Natural killer cell (primary cell): ENCODE measurements around the gene RETREG1. TPM values are rescaled to one million over a fixed set of nuclear protein-coding genes. Genes with fewer than 3 reads are reported as not detected.

Experiments
- ATAC-seq, 3 donors: fragments of 150-1000 bp in 2 of 3; fragments of 200-7000 bp in 1 of 3; cut with Tn5 transposase; 1 replicate in 1 of 3; 2 replicates in 2 of 3; pipeline ENCODE4 v1.10.0; 2021; ENCODE audit warnings: mild to moderate bottlenecking in 2 of 3, moderate library complexity in 2 of 3
- DNase-seq, 2 donors: peaks; one replicate each; pipeline versions ENCODE4 v3.0.0 to v3.0.0-alpha.2; 2013 to 2021; ENCODE audit warnings: mixed read lengths in 1 of 2
- H3K27ac ChIP-seq: one replicate; pipeline ENCODE4 v1.5.1; 2013; ENCODE audit warnings: mild to moderate bottlenecking, low read length
- H3K27me3 ChIP-seq: one replicate; pipeline ENCODE4 v1.6.1; 2013; ENCODE audit warnings: low read length; ENCODE audit not compliant: control insufficient read depth, insufficient read depth
- H3K36me3 ChIP-seq: one replicate; pipeline ENCODE4 v1.6.1; 2013; ENCODE audit warnings: low read length; ENCODE audit not compliant: control insufficient read depth, insufficient read depth
- H3K4me1 ChIP-seq: one replicate; pipeline ENCODE4 v1.6.1; 2013; ENCODE audit warnings: low read length; ENCODE audit not compliant: control insufficient read depth, insufficient read depth
- H3K4me3 ChIP-seq: one replicate; pipeline ENCODE4 v1.5.1; 2013; ENCODE audit warnings: low read length
- H3K9me3 ChIP-seq: one replicate; pipeline ENCODE4 v1.6.1; 2013; ENCODE audit warnings: low read length; ENCODE audit not compliant: control insufficient read depth, insufficient read depth
- H3K27ac Mint-ChIP-seq, 2 donors: one replicate each; pipeline ENCODE4 v1.8.0; 2022; ENCODE audit warnings: mild to moderate bottlenecking in 2 of 2, mixed read lengths in 2 of 2, moderate library complexity in 1 of 2
- H3K27me3 Mint-ChIP-seq, 2 donors: one replicate each; pipeline ENCODE4 v1.8.0; 2022; ENCODE audit warnings: low read depth in 2 of 2, mixed read lengths in 2 of 2
- H3K36me3 Mint-ChIP-seq: one replicate; pipeline ENCODE4 v1.8.0; 2022; ENCODE audit warnings: mixed read lengths
- H3K4me1 Mint-ChIP-seq, 2 donors: one replicate each; pipeline ENCODE4 v1.8.0; 2022; ENCODE audit warnings: mixed read lengths in 2 of 2
- H3K4me3 Mint-ChIP-seq: one replicate; pipeline ENCODE4 v1.8.0; 2022; ENCODE audit warnings: mild to moderate bottlenecking, moderate library complexity, mixed read lengths
- H3K9me3 Mint-ChIP-seq, 2 donors: one replicate each; pipeline ENCODE4 v1.8.0; 2022; ENCODE audit warnings: mixed read lengths in 2 of 2
- WGBS: methylation state at CpG from one replicate; pipeline ENCODE4 v1.1.7; 2013; ENCODE audit warnings: missing lambda C conversion rate; ENCODE audit not compliant: insufficient coverage; 5-methylcytosine and 5-hydroxymethylcytosine counted together
- intact Hi-C: fragments of 100-400 bp; cut with micrococcal nuclease; formaldehyde crosslinking; loops from one replicate; pipeline ENCODE4 v1.14.2; 2022
- total RNA-seq, 4 donors: library from RNA; stranded (reverse); fragments of 120-200 nt in 1 of 4; gene quantifications; one replicate each; pipeline versions ENCODE4 v1.2.3 to v1.2.4, GENCODE V29; 2013 to 2022
- TF ChIP-seq, protein P1 (sequence below): fragments of 200-600 bp; IDR thresholded peaks from one replicate; pipeline ENCODE4 v1.8.0; 2022; ENCODE audit warnings: antibody characterized with exemption

RETREG1 gene
- total RNA-seq, 3 donors from 2014 or later (not counting 1 experiment from before 2014, with no cell fraction given): 2.1 to 4.5 (median 3.3) TPM

DNA sequence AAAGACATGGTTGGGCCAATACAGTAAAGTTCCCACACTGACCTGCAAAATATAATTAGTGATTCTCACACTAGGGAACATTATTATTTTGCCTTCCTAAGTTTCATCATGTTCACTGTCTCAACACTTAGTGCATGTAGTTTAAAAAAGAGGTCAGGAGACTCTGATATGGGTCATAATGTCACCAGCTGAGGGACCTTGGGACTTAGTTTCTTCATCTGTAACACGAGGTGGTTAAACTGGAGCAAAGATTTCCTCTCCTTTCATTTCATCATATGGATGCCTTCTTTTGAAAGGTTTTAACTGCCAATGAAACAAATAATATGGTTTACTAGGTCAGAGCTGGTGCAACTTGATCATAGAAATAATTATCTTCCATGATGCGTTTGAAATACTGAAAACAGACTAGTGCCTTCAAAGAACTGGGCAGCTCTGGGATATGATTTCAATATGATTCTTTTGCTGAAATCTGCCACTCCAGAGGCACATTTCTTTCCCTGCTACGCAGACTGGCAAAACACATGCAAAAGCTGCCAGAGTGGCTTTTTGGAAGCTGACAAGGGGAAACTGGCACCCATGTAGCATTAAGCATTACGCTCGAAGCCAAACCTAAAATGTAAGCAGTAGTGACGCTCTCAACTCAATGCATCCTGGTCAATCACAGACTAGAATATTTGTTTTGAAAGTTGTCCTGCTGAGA is 20.8 kb downstream of the RETREG1 start:
- DNase-seq (no peak), ATAC-seq (no peak)
- H3K9me3 Mint-ChIP-seq: no peaks in the 10 kb centered on the region
- Histone ChIP-seq H3K4me3 (no peak overlapping the region), H3K27ac (no peak overlapping the region), H3K4me1 (no peaks in the 10 kb centered on the region), H3K27me3 (no peaks in the 10 kb centered on the region), H3K9me3 (no peaks in the 10 kb centered on the region), H3K36me3 (no peaks in the 10 kb centered on the region)
- intact Hi-C loops: no loop called here
- no peaks in the 10 kb centered on the region for H3K27me3 Mint-ChIP-seq
- 93% methylated on average over 6 of the region's 6 CpGs for WGBS
- H3K27ac Mint-ChIP-seq: no peak overlapping the region
- TF ChIP-seq, protein P1, sequence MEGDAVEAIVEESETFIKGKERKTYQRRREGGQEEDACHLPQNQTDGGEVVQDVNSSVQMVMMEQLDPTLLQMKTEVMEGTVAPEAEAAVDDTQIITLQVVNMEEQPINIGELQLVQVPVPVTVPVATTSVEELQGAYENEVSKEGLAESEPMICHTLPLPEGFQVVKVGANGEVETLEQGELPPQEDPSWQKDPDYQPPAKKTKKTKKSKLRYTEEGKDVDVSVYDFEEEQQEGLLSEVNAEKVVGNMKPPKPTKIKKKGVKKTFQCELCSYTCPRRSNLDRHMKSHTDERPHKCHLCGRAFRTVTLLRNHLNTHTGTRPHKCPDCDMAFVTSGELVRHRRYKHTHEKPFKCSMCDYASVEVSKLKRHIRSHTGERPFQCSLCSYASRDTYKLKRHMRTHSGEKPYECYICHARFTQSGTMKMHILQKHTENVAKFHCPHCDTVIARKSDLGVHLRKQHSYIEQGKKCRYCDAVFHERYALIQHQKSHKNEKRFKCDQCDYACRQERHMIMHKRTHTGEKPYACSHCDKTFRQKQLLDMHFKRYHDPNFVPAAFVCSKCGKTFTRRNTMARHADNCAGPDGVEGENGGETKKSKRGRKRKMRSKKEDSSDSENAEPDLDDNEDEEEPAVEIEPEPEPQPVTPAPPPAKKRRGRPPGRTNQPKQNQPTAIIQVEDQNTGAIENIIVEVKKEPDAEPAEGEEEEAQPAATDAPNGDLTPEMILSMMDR: no peak
- H3K4me1 Mint-ChIP-seq: peaks cover 0 to 17% of the 10 kb centered on the region in 2 donors
- no peak overlapping the region for H3K4me3 Mint-ChIP-seq
- no peaks in the 10 kb centered on the region for H3K36me3 Mint-ChIP-seq

DNA sequence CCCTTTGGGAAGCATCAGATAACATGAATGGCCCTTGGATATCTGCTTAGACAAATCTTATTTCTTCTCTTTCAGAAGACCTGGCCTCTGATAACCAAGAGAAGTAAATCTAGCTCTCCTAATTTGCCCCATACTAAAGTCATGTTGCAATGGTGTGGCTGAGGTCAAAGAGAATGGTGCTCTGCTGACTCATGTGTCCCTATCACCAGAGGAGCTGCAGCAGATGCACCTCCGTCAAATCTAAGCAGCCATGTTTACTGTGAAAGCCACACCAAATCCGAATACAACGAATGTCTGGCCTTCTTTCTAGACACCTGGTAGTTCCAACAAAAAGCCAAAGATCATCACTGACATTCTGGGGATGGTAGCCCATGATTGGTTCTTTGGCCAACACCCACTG is 23.2 kb downstream of the RETREG1 start:
- TF ChIP-seq, protein P1: no peak
- no peak overlapping the region for H3K27ac Mint-ChIP-seq
- H3K27me3 Mint-ChIP-seq: no peaks in the 10 kb centered on the region
- no peaks in the 10 kb centered on the region for H3K9me3 Mint-ChIP-seq
- H3K36me3 Mint-ChIP-seq: no peaks in the 10 kb centered on the region
- whole genome bisulfite sequencing: 91% methylated on average over 3 of the region's 3 CpGs
- Histone ChIP-seq H3K4me1 (no peaks in the 10 kb centered on the region), H3K27me3 (no peaks in the 10 kb centered on the region), H3K36me3 (no peaks in the 10 kb centered on the region), H3K4me3 (no peak overlapping the region), H3K27ac (no peak overlapping the region), H3K9me3 (no peaks in the 10 kb centered on the region)
- ATAC-seq: no peak
- no peak overlapping the region for H3K4me3 Mint-ChIP-seq
- intact Hi-C loops: no loop called here
- H3K4me1 Mint-ChIP-seq: peaks cover 0 to 8% of the 10 kb centered on the region in 2 donors
- no peak for DNase-seq

DNA sequence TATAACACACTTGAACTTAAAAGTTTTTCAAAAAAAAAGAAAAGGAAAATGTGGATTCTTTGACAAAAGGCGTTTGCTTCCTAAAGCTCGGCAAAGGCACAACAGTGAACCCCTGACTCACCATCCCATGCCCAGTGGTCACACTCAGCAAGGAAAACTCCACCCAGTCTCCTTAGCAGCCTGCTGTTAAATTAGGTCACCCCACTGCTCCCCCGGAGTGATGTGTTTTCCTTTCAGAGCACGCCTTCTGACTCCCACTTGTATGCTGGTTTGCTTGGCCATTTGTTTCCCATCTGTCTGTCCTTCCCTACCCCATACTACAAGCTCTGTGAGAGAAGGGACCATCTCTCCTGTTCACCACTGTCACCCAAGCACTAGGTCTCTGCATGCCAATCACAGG is 23.8 kb downstream of the RETREG1 start:
- Mint-ChIP-seq H3K27me3 (no peaks in the 10 kb centered on the region), H3K9me3 (no peaks in the 10 kb centered on the region), H3K36me3 (no peaks in the 10 kb centered on the region), H3K4me1 (peaks cover 0 to 4% of the 10 kb centered on the region in 2 donors), H3K4me3 (no peak overlapping the region), H3K27ac (no peak overlapping the region)
- intact Hi-C loops: no loop called here
- Histone ChIP-seq H3K36me3 (no peaks in the 10 kb centered on the region), H3K27ac (no peak overlapping the region), H3K4me1 (no peaks in the 10 kb centered on the region), H3K9me3 (no peaks in the 10 kb centered on the region), H3K4me3 (no peak overlapping the region), H3K27me3 (no peaks in the 10 kb centered on the region)
- DNase-seq: no peak
- WGBS: 92% methylated on average over 4 of the region's 4 CpGs
- no peak for ATAC-seq
- TF ChIP-seq, protein P1: no peak

DNA sequence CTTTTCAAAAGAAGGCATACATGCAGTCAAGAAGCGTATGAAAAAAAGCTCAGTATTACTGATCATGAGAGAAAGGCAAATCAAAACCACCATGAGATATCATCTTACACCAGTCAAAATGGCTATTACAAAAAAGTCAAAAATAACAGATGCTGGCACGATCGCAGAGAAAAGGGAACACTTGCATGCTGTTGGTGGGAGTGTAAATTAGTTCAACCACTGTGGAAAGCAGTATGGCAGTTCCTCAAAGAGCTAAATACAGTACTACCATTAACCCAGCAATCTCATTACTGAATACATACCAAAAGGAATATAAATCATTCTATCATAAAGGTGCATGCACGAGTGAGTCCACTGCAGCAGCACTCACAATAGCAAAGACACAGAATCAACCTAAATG is 24.5 kb downstream of the RETREG1 start:
- no peaks in the 10 kb centered on the region for H3K4me1 Mint-ChIP-seq
- WGBS: 80% methylated on average over 2 of the region's 4 CpGs
- intact Hi-C loops: no loop called here
- no peaks in the 10 kb centered on the region for H3K4me1 ChIP-seq
- H3K9me3 ChIP-seq: no peaks in the 10 kb centered on the region
- H3K36me3 ChIP-seq: no peaks in the 10 kb centered on the region
- no peak overlapping the region for H3K27ac Mint-ChIP-seq
- no peak overlapping the region for H3K4me3 Mint-ChIP-seq
- ATAC-seq (no peak), DNase-seq (no peak)
- H3K4me3 ChIP-seq: no peak overlapping the region
- H3K9me3 Mint-ChIP-seq: no peaks in the 10 kb centered on the region
- no peaks in the 10 kb centered on the region for H3K27me3 ChIP-seq
- H3K36me3 Mint-ChIP-seq: no peaks in the 10 kb centered on the region
- no peaks in the 10 kb centered on the region for H3K27me3 Mint-ChIP-seq
- TF ChIP-seq, protein P1: no peak
- H3K27ac ChIP-seq: no peak overlapping the region
